KMS-11 (cell line): ENCODE data around the gene VAV3.

Source experiments
- H2AFZ ChIP-seq: fragments of 200-600 bp; sonication (generic); 2 replicates; pipeline ENCODE4 v1.6.1; 2016; ENCODE audit warnings: antibody characterized with exemption, mixed run types, low read depth
- H3K27ac ChIP-seq: fragments of 200-600 bp; sonication (generic); 2 replicates; pipeline ENCODE4 v1.6.1; 2016; ENCODE audit warnings: mild to moderate bottlenecking, mixed run types
- H3K27me3 ChIP-seq: fragments of 200-600 bp; sonication (generic); 2 replicates; pipeline ENCODE4 v1.6.1; 2017; ENCODE audit warnings: mild to moderate bottlenecking, low read depth, mixed run types, moderate library complexity; ENCODE audit not compliant: insufficient read depth
- H3K36me3 ChIP-seq: fragments of 200-600 bp; sonication (generic); 2 replicates; pipeline ENCODE4 v1.6.1; 2017; ENCODE audit warnings: mild to moderate bottlenecking, mixed run types; ENCODE audit not compliant: insufficient read depth
- H3K4me1 ChIP-seq: fragments of 200-600 bp; sonication (generic); 2 replicates; pipeline ENCODE4 v1.6.1; 2016; ENCODE audit warnings: mild to moderate bottlenecking, low read depth, mixed run types; ENCODE audit not compliant: poor library complexity, severe bottlenecking
- H3K4me2 ChIP-seq: fragments of 200-600 bp; sonication (generic); 2 replicates; pipeline ENCODE4 v1.7.0; 2016; ENCODE audit warnings: mild to moderate bottlenecking, mixed run types
- H3K4me3 ChIP-seq: fragments of 200-600 bp; sonication (generic); IDR thresholded peaks from 2 replicates; pipeline ENCODE4 v1.6.1; 2017; ENCODE audit warnings: low read depth, low read length, mixed read lengths; ENCODE audit not compliant: insufficient read depth
- H3K79me2 ChIP-seq: fragments of 200-600 bp; sonication (generic); 2 replicates; pipeline ENCODE4 v1.6.1; 2016; ENCODE audit warnings: low read depth, mixed run types; ENCODE audit not compliant: insufficient read depth
- H3K9ac ChIP-seq: fragments of 200-600 bp; sonication (generic); 2 replicates; pipeline ENCODE4 v1.6.1; 2016; ENCODE audit warnings: mild to moderate bottlenecking, mixed run types
- H4K20me1 ChIP-seq: fragments of 200-600 bp; sonication (generic); 2 replicates; pipeline ENCODE4 v1.6.1; 2016; ENCODE audit warnings: mild to moderate bottlenecking, mixed run types; ENCODE audit not compliant: insufficient read depth
- TF ChIP-seq, protein P1 (sequence below): fragments of 200-600 bp; sonication (generic); conservative IDR thresholded peaks from 2 replicates; pipeline ENCODE4 v1.6.1; 2017; ENCODE audit warnings: low read depth, mild to moderate bottlenecking, antibody characterized with exemption, low read length, moderate library complexity, mixed read lengths

The VAV3 gene

GRCh38 chr1:107534632-107535031 is 430.3 kb downstream of the VAV3 start:
- TF ChIP-seq, protein P1, sequence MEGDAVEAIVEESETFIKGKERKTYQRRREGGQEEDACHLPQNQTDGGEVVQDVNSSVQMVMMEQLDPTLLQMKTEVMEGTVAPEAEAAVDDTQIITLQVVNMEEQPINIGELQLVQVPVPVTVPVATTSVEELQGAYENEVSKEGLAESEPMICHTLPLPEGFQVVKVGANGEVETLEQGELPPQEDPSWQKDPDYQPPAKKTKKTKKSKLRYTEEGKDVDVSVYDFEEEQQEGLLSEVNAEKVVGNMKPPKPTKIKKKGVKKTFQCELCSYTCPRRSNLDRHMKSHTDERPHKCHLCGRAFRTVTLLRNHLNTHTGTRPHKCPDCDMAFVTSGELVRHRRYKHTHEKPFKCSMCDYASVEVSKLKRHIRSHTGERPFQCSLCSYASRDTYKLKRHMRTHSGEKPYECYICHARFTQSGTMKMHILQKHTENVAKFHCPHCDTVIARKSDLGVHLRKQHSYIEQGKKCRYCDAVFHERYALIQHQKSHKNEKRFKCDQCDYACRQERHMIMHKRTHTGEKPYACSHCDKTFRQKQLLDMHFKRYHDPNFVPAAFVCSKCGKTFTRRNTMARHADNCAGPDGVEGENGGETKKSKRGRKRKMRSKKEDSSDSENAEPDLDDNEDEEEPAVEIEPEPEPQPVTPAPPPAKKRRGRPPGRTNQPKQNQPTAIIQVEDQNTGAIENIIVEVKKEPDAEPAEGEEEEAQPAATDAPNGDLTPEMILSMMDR = no peak
- Histone ChIP-seq H3K36me3 (no peaks in the 10 kb centered on the region), H3K4me3 (no peak overlapping the region), H3K4me2 (no peak overlapping the region), H3K79me2 (no peaks in the 10 kb centered on the region), H4K20me1 (no peaks in the 10 kb centered on the region), H3K27me3 (no peaks in the 10 kb centered on the region), H2AFZ (no peak overlapping the region), H3K27ac (no peak overlapping the region), H3K9ac (no peak overlapping the region), H3K4me1 (no peaks in the 10 kb centered on the region)

GRCh38 chr1:107533436-107533835 is 431.5 kb downstream of the VAV3 start:
- Histone ChIP-seq H3K36me3 (no peaks in the 10 kb centered on the region), H3K9ac (no peak overlapping the region), H3K4me1 (peaks cover 4% of the 10 kb centered on the region), H4K20me1 (no peaks in the 10 kb centered on the region), H3K4me3 (no peak overlapping the region), H3K4me2 (no peak overlapping the region), H3K27me3 (no peaks in the 10 kb centered on the region), H2AFZ (no peak overlapping the region), H3K79me2 (no peaks in the 10 kb centered on the region), H3K27ac (no peak overlapping the region)
- TF ChIP-seq, protein P1 = no peak

DNA sequence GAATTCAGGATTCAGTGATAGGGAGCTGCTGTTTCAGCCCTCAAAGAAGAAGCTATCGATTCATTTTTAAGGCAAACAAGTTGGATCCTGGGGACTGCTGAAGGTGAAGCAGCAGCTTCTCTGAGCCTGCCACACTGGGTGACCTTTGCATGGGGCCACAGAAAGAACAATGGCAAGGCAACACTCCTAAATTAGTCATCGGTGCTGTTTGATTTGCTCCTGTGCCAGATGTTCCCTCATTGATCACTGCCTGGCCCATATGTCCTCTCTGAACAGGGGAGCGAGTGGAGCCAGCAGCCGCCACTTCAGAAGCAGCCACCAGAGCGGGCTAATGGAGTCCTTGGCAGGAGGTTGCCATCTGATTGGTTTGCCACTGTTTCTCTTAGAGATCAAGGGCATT is 432.7 kb downstream of the VAV3 start:
- Histone ChIP-seq H3K4me1 (peaks cover 4% of the 10 kb centered on the region), H3K9ac (no peak overlapping the region), H3K27me3 (no peaks in the 10 kb centered on the region), H3K79me2 (no peaks in the 10 kb centered on the region), H2AFZ (no peak overlapping the region), H3K36me3 (no peaks in the 10 kb centered on the region), H3K27ac (no peak overlapping the region), H3K4me3 (no peak overlapping the region), H4K20me1 (no peaks in the 10 kb centered on the region), H3K4me2 (no peak overlapping the region)
- TF ChIP-seq, protein P1 = no peak

DNA sequence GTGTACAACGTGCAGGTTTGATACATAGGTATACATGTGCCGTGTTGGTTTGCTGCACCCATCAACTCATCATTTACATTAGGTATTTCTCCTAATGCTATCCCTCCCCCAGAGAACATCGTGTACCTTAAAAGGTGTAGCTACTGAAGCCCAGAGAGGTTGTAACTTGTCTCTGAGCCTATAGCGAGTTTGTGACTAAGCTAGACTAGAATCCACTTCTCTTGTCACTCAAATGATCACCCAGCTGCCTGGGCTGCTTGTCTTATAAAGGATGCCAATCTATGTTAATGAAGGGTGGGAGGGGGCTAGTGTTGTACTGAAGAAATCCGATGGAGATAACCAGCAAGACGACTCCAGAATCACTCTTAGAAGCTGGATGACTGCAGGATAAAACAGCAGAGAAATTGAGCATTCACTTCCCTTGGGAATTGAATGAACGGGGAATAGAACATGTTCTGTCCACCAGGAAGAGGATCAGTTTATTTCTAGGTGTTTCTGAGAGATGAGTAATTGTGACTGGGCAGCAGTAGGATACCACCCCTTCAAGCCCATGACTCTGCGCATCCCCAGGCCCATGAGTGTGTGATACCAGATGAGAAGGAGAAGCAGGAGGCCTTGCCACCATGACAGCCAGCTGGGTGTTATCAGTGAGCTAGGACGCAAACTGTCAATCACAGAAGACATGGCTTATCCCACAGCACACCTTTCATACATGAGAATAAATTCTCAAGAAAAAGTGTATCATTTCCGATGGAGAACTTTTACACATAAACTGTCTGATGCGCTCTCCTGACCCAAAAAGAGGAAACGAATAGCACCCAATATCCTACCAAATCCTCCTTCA is 433.7 kb downstream of the VAV3 start:
- Histone ChIP-seq H3K4me2 (no peak overlapping the region), H2AFZ (no peak overlapping the region), H3K79me2 (no peaks in the 10 kb centered on the region), H3K4me1 (peaks cover 4% of the 10 kb centered on the region), H3K36me3 (no peaks in the 10 kb centered on the region), H3K9ac (no peak overlapping the region), H3K27ac (no peak overlapping the region), H3K4me3 (no peak overlapping the region), H3K27me3 (no peaks in the 10 kb centered on the region), H4K20me1 (no peaks in the 10 kb centered on the region)
- TF ChIP-seq, protein P1 = no peak
